Measurements from ENCODE around the gene SIPA1. TPM values are rescaled to one million over a fixed set of nuclear protein-coding genes. Genes with fewer than 3 reads are reported as not detected.

Gene SIPA1
- total RNA-seq, 1 experiment from 2014 or later: 65.4 TPM

DNA sequence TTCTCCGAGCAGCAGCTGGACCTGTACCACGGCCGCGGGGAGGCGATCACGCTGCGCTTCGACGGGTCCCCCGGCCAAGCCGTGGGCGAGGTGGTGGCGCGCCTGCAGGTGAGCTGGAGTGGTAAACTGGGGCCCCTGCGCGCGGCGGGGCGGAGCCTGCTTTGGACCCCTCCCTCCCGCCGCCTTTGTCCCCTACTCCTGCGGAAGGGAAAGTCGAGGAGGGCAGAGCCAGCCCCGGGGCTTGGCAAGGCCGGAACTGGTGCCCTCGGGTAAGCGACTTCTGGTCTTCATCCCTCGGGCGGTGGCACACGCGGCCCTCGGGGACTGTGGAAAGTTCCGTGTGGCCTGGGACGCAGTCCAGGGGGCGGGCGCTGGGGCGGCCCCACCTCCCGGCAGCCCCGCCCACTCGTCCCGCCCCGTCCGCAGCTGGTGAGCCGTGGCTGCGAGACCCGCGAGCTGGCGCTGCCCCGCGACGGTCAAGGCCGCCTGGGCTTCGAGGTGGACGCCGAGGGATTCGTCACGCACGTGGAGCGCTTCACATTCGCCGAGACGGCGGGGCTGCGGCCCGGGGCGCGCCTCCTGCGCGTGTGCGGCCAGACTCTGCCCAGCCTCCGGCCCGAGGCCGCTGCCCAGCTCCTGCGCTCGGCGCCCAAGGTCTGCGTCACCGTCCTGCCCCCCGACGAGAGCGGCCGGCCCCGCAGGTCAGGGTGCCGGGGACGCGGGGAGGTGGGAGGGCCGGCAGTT is 9.2 kb downstream of the SIPA1 start (continued):
- TF ChIP-seq, protein P1, sequence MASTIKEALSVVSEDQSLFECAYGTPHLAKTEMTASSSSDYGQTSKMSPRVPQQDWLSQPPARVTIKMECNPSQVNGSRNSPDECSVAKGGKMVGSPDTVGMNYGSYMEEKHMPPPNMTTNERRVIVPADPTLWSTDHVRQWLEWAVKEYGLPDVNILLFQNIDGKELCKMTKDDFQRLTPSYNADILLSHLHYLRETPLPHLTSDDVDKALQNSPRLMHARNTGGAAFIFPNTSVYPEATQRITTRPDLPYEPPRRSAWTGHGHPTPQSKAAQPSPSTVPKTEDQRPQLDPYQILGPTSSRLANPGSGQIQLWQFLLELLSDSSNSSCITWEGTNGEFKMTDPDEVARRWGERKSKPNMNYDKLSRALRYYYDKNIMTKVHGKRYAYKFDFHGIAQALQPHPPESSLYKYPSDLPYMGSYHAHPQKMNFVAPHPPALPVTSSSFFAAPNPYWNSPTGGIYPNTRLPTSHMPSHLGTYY (CRISPR knock-in tag; IDR thresholded peaks at IDR 0.05): no peak
- TF ChIP-seq, protein P2, sequence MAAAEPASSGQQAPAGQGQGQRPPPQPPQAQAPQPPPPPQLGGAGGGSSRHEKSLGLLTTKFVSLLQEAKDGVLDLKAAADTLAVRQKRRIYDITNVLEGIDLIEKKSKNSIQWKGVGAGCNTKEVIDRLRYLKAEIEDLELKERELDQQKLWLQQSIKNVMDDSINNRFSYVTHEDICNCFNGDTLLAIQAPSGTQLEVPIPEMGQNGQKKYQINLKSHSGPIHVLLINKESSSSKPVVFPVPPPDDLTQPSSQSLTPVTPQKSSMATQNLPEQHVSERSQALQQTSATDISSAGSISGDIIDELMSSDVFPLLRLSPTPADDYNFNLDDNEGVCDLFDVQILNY (CRISPR knock-in tag; IDR thresholded peaks at IDR 0.05): peak; percentile 59; the same call in 1 of the 2 replicates
- TF ChIP-seq, protein P3, sequence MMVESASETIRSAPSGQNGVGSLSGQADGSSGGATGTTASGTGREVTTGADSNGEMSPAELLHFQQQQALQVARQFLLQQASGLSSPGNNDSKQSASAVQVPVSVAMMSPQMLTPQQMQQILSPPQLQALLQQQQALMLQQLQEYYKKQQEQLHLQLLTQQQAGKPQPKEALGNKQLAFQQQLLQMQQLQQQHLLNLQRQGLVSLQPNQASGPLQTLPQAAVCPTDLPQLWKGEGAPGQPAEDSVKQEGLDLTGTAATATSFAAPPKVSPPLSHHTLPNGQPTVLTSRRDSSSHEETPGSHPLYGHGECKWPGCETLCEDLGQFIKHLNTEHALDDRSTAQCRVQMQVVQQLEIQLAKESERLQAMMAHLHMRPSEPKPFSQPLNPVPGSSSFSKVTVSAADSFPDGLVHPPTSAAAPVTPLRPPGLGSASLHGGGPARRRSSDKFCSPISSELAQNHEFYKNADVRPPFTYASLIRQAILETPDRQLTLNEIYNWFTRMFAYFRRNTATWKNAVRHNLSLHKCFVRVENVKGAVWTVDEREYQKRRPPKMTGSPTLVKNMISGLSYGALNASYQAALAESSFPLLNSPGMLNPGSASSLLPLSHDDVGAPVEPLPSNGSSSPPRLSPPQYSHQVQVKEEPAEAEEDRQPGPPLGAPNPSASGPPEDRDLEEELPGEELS (CRISPR knock-in tag; IDR thresholded peaks at IDR 0.05): peak; percentile 13; the same call in 1 of the 2 replicates
- TF ChIP-seq, protein P4, sequence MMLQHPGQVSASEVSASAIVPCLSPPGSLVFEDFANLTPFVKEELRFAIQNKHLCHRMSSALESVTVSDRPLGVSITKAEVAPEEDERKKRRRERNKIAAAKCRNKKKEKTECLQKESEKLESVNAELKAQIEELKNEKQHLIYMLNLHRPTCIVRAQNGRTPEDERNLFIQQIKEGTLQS (CRISPR knock-in tag; conservative IDR thresholded peaks at IDR 0.05): no peak
- no peak for TF ChIP-seq ATF1 (CRISPR knock-in tag; IDR thresholded peaks at IDR 0.05)
- TF ChIP-seq EMX1 (CRISPR knock-in tag; IDR thresholded peaks at IDR 0.05): no peak
- TF ChIP-seq, protein P5, sequence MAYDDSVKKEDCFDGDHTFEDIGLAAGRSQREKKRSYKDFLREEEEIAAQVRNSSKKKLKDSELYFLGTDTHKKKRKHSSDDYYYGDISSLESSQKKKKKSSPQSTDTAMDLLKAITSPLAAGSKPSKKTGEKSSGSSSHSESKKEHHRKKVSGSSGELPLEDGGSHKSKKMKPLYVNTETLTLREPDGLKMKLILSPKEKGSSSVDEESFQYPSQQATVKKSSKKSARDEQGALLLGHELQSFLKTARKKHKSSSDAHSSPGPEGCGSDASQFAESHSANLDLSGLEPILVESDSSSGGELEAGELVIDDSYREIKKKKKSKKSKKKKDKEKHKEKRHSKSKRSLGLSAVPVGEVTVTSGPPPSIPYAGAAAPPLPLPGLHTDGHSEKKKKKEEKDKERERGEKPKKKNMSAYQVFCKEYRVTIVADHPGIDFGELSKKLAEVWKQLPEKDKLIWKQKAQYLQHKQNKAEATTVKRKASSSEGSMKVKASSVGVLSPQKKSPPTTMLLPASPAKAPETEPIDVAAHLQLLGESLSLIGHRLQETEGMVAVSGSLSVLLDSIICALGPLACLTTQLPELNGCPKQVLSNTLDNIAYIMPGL (CRISPR knock-in tag; IDR thresholded peaks at IDR 0.05): peak; percentile 22; the same call in 1 of the 2 replicates

DNA sequence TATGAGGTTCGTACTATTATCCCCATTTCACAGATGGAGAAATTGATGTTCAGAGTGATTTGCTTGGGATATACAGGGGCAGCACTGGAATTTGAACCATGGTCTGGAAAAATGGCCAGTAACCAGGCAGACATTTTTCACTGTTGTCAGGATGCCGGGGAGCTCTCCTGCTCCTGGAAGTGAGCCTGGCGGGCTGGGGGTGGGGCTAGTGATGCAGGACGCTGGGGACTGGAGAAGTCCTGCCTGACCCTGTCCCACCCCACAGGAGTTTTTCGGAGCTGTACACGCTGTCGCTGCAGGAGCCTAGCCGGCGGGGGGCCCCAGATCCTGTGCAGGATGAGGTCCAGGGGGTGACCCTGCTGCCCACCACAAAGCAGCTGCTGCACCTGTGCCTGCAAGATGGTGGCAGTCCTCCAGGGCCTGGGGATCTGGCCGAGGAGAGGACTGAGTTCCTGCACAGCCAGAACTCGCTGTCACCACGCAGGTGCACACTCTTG is 11.1 kb downstream of the SIPA1 start:
- H3K4me1 Mint-ChIP-seq: peaks cover 25% of the 10 kb centered on the region
- H3K27ac Mint-ChIP-seq: no peak overlapping the region
- H3K9me3 Mint-ChIP-seq: no peaks in the 10 kb centered on the region
- DNase-seq (ENCODE audit: low spot score) (no peak), ATAC-seq (no peak)
- TF ChIP-seq, protein P6, sequence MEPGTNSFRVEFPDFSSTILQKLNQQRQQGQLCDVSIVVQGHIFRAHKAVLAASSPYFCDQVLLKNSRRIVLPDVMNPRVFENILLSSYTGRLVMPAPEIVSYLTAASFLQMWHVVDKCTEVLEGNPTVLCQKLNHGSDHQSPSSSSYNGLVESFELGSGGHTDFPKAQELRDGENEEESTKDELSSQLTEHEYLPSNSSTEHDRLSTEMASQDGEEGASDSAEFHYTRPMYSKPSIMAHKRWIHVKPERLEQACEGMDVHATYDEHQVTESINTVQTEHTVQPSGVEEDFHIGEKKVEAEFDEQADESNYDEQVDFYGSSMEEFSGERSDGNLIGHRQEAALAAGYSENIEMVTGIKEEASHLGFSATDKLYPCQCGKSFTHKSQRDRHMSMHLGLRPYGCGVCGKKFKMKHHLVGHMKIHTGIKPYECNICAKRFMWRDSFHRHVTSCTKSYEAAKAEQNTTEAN (CRISPR knock-in tag; IDR thresholded peaks at IDR 0.05): no peak
- TF ChIP-seq TEAD4 (CRISPR knock-in tag; IDR thresholded peaks at IDR 0.05) (no peak), IRF2 (CRISPR knock-in tag; IDR thresholded peaks at IDR 0.05; ENCODE audit: borderline replicate concordance, low read depth) (no peak), ZNF263 (CRISPR knock-in tag; IDR thresholded peaks at IDR 0.05; ENCODE audit: low read depth) (no peak), GRHL2 (CRISPR knock-in tag; IDR thresholded peaks at IDR 0.05; ENCODE audit: insufficient replicate concordance, severe bottlenecking) (no peak), CREB1 (CRISPR knock-in tag; IDR thresholded peaks at IDR 0.05) (no peak), ZNF317 (CRISPR knock-in tag; IDR thresholded peaks at IDR 0.05; ENCODE audit: borderline replicate concordance, low read depth) (no peak), NR3C1 (CRISPR knock-in tag; conservative IDR thresholded peaks at IDR 0.05; ENCODE audit: low read depth) (no peak)
- TF ChIP-seq, protein P5 (CRISPR knock-in tag; IDR thresholded peaks at IDR 0.05): no peak
- TF ChIP-seq, protein P7, sequence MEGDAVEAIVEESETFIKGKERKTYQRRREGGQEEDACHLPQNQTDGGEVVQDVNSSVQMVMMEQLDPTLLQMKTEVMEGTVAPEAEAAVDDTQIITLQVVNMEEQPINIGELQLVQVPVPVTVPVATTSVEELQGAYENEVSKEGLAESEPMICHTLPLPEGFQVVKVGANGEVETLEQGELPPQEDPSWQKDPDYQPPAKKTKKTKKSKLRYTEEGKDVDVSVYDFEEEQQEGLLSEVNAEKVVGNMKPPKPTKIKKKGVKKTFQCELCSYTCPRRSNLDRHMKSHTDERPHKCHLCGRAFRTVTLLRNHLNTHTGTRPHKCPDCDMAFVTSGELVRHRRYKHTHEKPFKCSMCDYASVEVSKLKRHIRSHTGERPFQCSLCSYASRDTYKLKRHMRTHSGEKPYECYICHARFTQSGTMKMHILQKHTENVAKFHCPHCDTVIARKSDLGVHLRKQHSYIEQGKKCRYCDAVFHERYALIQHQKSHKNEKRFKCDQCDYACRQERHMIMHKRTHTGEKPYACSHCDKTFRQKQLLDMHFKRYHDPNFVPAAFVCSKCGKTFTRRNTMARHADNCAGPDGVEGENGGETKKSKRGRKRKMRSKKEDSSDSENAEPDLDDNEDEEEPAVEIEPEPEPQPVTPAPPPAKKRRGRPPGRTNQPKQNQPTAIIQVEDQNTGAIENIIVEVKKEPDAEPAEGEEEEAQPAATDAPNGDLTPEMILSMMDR (IDR thresholded peaks at IDR 0.05): no peak
- H3K36me3 Mint-ChIP-seq: peaks cover 4% of the 10 kb centered on the region; the same call in 1 of the 2 replicates
- peaks cover 3% of the 10 kb centered on the region; the same call in 1 of the 2 replicates for H3K27me3 Mint-ChIP-seq (ENCODE audit: low read depth)
- H3K4me3 Mint-ChIP-seq: no peak overlapping the region
- POLR2A ChIA-PET: interaction anchor here (0.7 to 1.0 kb wide), 2 partner anchors 10 to 21 kb away, joined by 3 to 4 read pairs; no protein-coding TSS in a partner anchor
- CTCF ChIA-PET: interaction anchor here (0.6 to 1.5 kb wide), 3 partner anchors 11 to 35 kb away, joined by 3 to 4 read pairs (median 3); partner anchors contain the start of gene SIPA1

Measured in WTC11 (cell line).